ENCODE data around the gene STK40.

- TF ChIP-seq CTCF (conservative IDR thresholded peaks at IDR 0.05 in 1 of 2, IDR thresholded peaks at IDR 0.05 in 1 of 2; ENCODE audit: low read depth in 1 of 2, low read length in 2 of 2), result peak; percentile 58
- TF ChIP-seq EZH2 (IDR thresholded peaks at IDR 0.05; ENCODE audit: low read length, missing control alignments), result no peak
Measured at GRCh38 chr1:36342426-36343185, 43.1 kb downstream of the STK40 start.
